Activated naive CD8-positive, alpha-beta T cell treated with anti-CD3 and anti-CD28 coated beads, Interleukin-2, amount 50 U/mL, for 24 hours (primary cell): ENCODE results near the gene PGA4.
"Not testable (repeated sequence)": the region's sequence is repeated elsewhere in the genome, so short reads cannot be mapped to it uniquely, and the experiment has no call there.

ENCODE experiments used
- ATAC-seq: fragments of 150-1000 bp; cut with Tn5 transposase; one replicate; pipeline ENCODE4 v1.10.0; 2021
- DNase-seq: peaks from one replicate; pipeline ENCODE4 v3.0.0; 2021
- H3K27ac Mint-ChIP-seq: one replicate; pipeline ENCODE4 v1.8.0; 2021; ENCODE audit warnings: mild to moderate bottlenecking, mixed read lengths
- H3K27me3 Mint-ChIP-seq: one replicate; pipeline ENCODE4 v1.8.0; 2021; ENCODE audit warnings: mixed read lengths
- H3K36me3 Mint-ChIP-seq: one replicate; pipeline ENCODE4 v1.8.0; 2021; ENCODE audit warnings: low read depth, mixed read lengths
- H3K4me1 Mint-ChIP-seq: one replicate; pipeline ENCODE4 v1.8.0; 2021; ENCODE audit warnings: mixed read lengths
- H3K4me3 Mint-ChIP-seq: one replicate; pipeline ENCODE4 v1.8.0; 2021; ENCODE audit warnings: mild to moderate bottlenecking, moderate library complexity, mixed read lengths
- H3K9me3 Mint-ChIP-seq: one replicate; pipeline ENCODE4 v1.8.0; 2021; ENCODE audit warnings: mixed read lengths

The PGA4 gene

DNA sequence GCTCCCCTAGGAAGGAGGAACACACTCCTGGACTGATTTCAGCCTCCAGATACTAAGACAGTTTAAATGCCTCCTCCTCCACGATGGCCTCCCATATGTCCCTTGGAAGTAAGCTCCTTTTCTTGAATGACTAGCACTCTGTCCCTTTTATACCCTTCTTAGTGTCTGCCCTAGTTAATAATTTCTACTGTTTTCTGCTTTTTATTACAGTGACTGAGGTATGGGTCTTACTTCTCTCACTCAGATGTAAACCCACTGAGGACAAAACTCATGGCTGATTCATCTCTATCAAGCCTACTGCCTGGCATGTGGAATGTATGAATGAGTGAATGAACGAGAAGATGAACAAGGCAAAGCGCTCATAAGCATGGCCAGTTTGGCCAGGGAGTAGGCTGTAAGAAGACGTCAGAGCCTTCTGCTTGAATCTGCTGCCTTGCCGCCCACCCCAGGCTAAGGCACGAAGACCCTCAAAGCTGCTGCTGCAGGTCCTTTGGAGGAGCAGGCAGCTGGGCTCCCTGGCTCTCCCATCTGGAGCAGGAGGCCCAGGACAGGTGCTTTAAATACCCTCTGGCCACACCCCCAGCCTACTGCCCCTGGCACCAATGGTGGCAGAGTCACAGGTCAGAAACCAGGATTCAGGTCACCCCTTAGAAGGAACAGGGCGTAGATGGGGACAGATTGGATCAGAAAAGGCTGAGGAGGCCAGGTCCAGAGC is 27.0 kb upstream of the PGA4 start:
- H3K4me3 Mint-ChIP-seq, result no peak overlapping the region
- DNase-seq (no peak), ATAC-seq (no peak)
- peaks cover 5% of the 10 kb centered on the region for H3K9me3 Mint-ChIP-seq
- H3K4me1 Mint-ChIP-seq, result no peaks in the 10 kb centered on the region
- no peaks in the 10 kb centered on the region for H3K36me3 Mint-ChIP-seq
- no peak overlapping the region for H3K27ac Mint-ChIP-seq
- H3K27me3 Mint-ChIP-seq, result no peaks in the 10 kb centered on the region

DNA sequence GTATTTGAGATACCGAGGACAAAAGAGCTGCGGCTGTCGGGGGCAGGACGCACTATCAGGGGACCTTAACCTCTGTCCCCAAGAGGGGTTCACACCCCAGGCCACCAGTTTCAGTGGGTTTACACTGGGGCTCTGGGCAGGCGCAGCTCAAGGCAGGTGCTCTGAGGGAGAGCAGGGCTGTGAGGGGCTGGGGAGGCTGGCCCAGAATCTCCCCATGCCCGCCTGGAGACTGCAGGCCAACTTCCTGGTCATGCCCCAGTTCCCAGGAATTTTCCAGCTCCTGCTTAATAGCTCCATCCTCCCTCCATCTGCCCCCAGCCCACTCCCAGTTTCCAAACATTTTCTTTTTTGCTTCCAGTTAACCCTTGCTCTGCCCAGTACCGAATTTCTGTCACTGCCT is 26.4 kb upstream of the PGA4 start:
- H3K27me3 Mint-ChIP-seq, result no peaks in the 10 kb centered on the region
- no peak overlapping the region for H3K4me3 Mint-ChIP-seq
- no peaks in the 10 kb centered on the region for H3K4me1 Mint-ChIP-seq
- H3K36me3 Mint-ChIP-seq, result no peaks in the 10 kb centered on the region
- DNase-seq, result no peak
- H3K9me3 Mint-ChIP-seq, result peaks cover 5% of the 10 kb centered on the region
- H3K27ac Mint-ChIP-seq, result no peak overlapping the region
- no peak for ATAC-seq

DNA sequence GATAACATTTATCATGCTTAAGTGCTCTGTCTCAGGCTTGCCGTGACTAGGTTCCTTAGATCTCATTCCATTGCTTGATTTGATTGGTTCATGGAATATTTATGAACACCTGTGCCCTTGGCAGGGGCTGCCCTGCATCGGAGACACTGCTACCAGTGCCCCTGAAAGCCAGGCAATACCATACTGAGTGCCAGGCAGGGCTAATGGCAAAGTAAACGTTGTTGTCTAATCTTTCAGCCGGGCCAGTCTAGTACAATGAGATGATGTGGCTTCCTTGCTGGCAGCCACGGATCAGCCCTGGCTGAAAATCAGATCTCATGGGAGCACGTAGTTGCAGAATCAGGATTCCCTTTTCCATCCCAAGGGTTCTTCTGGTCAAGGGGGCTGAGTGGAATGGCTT is 23.8 kb upstream of the PGA4 start:
- Mint-ChIP-seq H3K9me3 (peaks cover 5% of the 10 kb centered on the region), H3K27ac (no peak overlapping the region), H3K36me3 (no peaks in the 10 kb centered on the region), H3K4me1 (no peaks in the 10 kb centered on the region), H3K27me3 (peaks cover 7% of the 10 kb centered on the region), H3K4me3 (no peak overlapping the region)
- DNase-seq (no peak), ATAC-seq (no peak)

GRCh38 chr11:61198948-61199523 is 23.1 kb upstream of the PGA4 start:
- peaks cover 5% of the 10 kb centered on the region for H3K9me3 Mint-ChIP-seq
- H3K27me3 Mint-ChIP-seq, result peaks cover 10% of the 10 kb centered on the region
- DNase-seq (no peak), ATAC-seq (no peak)
- H3K4me1 Mint-ChIP-seq, result no peaks in the 10 kb centered on the region
- no peak overlapping the region for H3K4me3 Mint-ChIP-seq
- H3K27ac Mint-ChIP-seq, result no peak overlapping the region
- no peaks in the 10 kb centered on the region for H3K36me3 Mint-ChIP-seq

DNA sequence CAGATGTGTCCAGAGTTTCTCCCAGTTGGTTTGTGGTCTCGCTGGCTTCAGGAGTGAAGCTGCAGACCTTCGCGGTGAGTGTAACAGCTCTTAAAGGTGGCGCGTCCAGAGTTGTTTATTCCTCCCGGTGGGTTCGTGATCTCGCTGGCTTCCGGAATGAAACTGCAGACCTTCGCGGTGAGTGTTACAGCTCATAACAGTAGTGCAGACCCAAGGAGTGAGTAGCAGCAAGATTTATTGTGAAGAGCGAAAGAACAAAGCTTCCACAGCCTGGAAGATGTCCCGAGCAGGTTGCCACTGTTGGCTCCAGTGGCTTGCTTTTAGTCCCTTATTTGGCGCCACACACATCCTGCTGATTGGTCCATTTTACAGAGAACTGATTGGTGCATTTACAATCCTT is 20.7 kb upstream of the PGA4 start:
- Mint-ChIP-seq H3K4me1 (no peaks in the 10 kb centered on the region), H3K27me3 (peaks cover 10% of the 10 kb centered on the region), H3K4me3 (no peak overlapping the region), H3K9me3 (peaks cover 5% of the 10 kb centered on the region), H3K36me3 (no peaks in the 10 kb centered on the region), H3K27ac (no peak overlapping the region)
- DNase-seq (no peak), ATAC-seq (no peak)

DNA sequence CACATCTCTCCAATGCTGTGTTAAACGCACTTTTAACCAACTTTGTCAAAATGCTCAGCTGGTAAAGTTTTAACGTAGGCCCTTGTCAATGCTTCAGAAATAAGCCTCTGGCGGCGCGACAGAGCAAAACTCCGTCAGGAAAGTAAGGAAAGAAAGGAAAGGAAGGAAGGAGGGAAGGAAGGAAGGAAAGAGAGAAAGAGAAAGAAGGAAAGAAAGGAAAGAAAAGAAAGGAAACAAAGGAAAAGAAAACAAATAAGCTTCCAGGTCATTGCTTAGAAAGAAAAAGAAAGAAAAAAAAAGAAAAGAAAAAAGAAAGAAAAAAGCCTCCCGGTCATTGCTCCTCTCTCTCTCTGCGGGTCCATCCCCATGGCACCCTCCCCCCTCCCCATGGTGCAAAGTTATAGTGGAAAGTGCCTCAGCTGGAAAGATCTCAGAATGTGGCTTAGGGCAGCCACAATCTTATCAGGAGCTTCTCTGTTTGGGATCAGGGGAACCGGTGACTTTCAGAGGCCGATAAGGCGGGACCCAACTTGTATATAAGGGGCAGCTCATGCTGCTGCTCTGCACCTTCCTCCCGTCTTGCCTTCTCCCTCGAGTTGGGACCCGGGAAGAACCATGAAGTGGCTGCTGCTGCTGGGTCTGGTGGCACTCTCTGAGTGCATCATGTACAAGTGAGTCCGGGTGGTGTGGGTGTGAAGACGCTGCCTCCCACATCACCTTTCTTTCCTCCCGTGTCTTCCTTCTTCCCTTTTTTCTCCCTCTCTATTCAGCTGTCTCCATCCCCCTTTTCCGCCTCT is 19.0 kb upstream of the PGA4 start, which contains the start of gene PGA3:
Gene PGA3, plus strand, starts transcription at position 566 of the 797 bp plus-strand sequence. Its CDS starts 50 bp downstream, at position 616.
- H3K27ac Mint-ChIP-seq, H3K36me3 Mint-ChIP-seq, H3K9me3 Mint-ChIP-seq, H3K4me3 Mint-ChIP-seq, H3K4me1 Mint-ChIP-seq, ATAC-seq, H3K27me3 Mint-ChIP-seq, DNase-seq: not testable (repeated sequence)

DNA sequence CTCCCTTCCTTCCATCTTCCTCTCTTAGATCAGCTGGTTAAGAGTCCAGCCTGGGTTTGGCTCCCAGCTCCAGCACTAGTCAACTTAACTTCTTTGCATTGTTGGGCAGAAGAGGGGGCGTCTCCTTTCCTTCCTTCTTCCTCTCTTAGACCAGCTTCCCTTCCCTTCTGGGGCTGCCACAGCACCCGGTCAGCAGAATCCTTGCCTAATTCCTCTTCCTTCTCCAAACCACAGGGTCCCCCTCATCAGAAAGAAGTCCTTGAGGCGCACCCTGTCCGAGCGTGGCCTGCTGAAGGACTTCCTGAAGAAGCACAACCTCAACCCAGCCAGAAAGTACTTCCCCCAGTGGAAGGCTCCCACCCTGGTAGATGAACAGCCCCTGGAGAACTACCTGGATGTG is 18.3 kb upstream of the PGA4 start:
- not testable (repeated sequence) for H3K4me3 Mint-ChIP-seq, H3K9me3 Mint-ChIP-seq, H3K27me3 Mint-ChIP-seq, H3K27ac Mint-ChIP-seq, ATAC-seq, H3K36me3 Mint-ChIP-seq, H3K4me1 Mint-ChIP-seq, DNase-seq

DNA sequence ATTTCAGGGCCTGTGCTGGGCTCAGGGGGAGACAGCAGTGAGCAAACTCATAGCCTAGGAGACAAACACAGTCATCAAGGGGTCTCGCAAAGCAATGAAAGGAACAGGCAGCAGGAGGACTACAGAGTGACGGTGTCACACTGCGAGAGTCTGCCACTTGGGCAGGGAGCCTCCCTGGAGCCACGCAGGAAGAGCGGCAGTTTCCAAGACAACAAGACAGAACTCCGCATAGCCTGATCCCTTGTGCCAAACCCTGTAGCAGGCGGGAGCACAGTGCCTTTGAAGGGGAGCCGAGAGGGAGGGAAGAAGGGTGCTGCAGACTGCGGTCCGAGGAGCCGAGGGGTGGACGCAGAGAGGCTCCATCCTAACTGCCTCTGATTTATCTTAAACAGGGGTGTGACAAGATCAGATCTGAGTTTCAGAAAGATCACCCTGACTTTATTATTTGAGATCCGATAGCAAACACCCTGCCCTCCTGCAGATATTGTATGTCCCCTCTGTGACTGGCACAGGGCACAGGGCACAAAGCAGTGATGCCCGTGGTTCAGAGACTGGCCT is 17.6 kb upstream of the PGA4 start:
- not testable (repeated sequence) for H3K27ac Mint-ChIP-seq, ATAC-seq, H3K9me3 Mint-ChIP-seq, H3K36me3 Mint-ChIP-seq, DNase-seq, H3K4me1 Mint-ChIP-seq, H3K4me3 Mint-ChIP-seq, H3K27me3 Mint-ChIP-seq

DNA sequence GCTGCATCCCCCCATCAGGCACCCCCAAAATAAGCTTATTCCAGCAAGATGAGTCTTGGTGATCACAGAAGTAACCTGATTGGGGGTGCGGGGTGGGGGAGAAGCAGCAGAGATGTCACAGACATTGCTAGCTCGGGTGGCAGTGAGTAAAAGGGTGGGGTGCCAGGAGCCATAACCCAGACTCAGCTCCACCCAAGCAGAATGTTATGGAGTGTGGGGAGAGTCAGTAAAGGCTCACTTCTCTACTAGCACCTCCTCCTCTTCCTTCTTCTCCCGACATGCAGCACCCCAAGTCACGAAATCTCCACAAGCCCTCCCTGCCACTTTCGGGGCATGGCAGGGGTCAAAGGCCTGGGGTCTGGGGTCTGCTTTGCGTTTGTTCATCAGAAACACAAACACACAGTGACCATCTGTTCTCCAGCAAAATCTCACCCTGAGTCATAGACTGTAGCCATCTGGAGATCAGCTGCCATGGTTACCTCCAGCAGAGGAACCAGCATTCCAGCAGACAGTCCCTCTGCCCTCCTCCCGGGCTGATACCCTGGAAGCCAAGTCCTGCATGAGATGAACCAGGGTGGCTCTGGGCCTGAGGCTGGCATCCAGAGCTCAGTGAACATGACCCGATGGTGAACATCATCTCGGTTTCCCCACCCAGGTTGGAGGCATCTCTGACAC is 14.4 kb upstream of the PGA4 start:
- not testable (repeated sequence) for H3K9me3 Mint-ChIP-seq, DNase-seq, H3K27me3 Mint-ChIP-seq, H3K36me3 Mint-ChIP-seq, H3K27ac Mint-ChIP-seq, ATAC-seq, H3K4me1 Mint-ChIP-seq, H3K4me3 Mint-ChIP-seq

- not testable (repeated sequence) for H3K4me1 Mint-ChIP-seq, H3K9me3 Mint-ChIP-seq, ATAC-seq, DNase-seq, H3K27me3 Mint-ChIP-seq, H3K4me3 Mint-ChIP-seq, H3K36me3 Mint-ChIP-seq, H3K27ac Mint-ChIP-seq
Observed at GRCh38 chr11:61210629-61211028, 11.5 kb upstream of the PGA4 start.

GRCh38 chr11:61211327-61211952 is 10.7 kb upstream of the PGA4 start:
- H3K4me3 Mint-ChIP-seq, H3K9me3 Mint-ChIP-seq, H3K27me3 Mint-ChIP-seq, H3K27ac Mint-ChIP-seq, H3K4me1 Mint-ChIP-seq, H3K36me3 Mint-ChIP-seq, ATAC-seq, DNase-seq: not testable (repeated sequence)

- not testable (repeated sequence) for H3K27ac Mint-ChIP-seq, H3K4me3 Mint-ChIP-seq, H3K9me3 Mint-ChIP-seq, ATAC-seq, H3K36me3 Mint-ChIP-seq, DNase-seq, H3K27me3 Mint-ChIP-seq, H3K4me1 Mint-ChIP-seq
Observed at GRCh38 chr11:61212202-61212601, 9.9 kb upstream of the PGA4 start.

- not testable (repeated sequence) for H3K27me3 Mint-ChIP-seq, H3K9me3 Mint-ChIP-seq, DNase-seq, H3K4me3 Mint-ChIP-seq, H3K36me3 Mint-ChIP-seq, H3K4me1 Mint-ChIP-seq, H3K27ac Mint-ChIP-seq
- ATAC-seq, result peak; percentile 21
Observed at GRCh38 chr11:61213711-61214324, 8.3 kb upstream of the PGA4 start.

DNA sequence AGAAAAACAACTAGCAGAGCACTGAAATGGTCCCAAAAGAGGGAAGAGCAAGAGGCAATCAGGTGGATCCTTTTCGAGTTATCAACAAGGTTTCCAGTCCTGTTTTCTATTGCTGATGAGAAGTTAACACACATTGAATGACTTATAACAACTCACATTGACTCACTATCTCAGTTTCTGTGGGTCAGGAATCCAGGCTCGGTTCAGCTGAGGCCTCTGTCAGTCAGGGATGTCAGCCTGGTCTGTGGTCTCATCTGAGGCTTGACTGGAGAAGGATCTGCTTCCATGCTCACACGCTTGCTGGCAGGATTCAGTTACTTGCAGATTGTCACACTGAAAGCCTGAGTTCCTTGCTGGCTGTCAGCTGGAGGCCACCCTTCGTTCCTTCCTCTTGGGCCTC is 3.8 kb upstream of the PGA4 start:
- not testable (repeated sequence) for H3K4me1 Mint-ChIP-seq, DNase-seq, ATAC-seq, H3K9me3 Mint-ChIP-seq, H3K36me3 Mint-ChIP-seq, H3K27ac Mint-ChIP-seq, H3K4me3 Mint-ChIP-seq, H3K27me3 Mint-ChIP-seq
